WERI-Rb-1 (cell line): ENCODE results near the gene PCDH9.

ENCODE experiments used
- DNase-seq: peaks from one replicate; pipeline ENCODE4 v3.0.0-alpha.2; 2020
- H3K27ac ChIP-seq: fragments of 250-450 bp; sonication (Bioruptor Pico); 2 replicates; pipeline ENCODE4 v1.5.1; 2020; ENCODE audit warnings: mild to moderate bottlenecking, moderate library complexity
- H3K27me3 ChIP-seq: fragments of 250-450 bp; sonication (Bioruptor Pico); 2 replicates; pipeline ENCODE4 v1.5.1; 2021; ENCODE audit warnings: mild to moderate bottlenecking, low read depth, moderate library complexity; ENCODE audit not compliant: insufficient read depth, severe bottlenecking
- H3K36me3 ChIP-seq: fragments of 250-450 bp; sonication (Bioruptor Pico); 2 replicates; pipeline ENCODE4 v1.5.1; 2020; ENCODE audit warnings: mild to moderate bottlenecking, moderate library complexity
- H3K4me3 ChIP-seq: 2 replicates; pipeline ENCODE4 v1.5.1; 2011; ENCODE audit warnings: low read depth, mild to moderate bottlenecking, control low read depth, low read length
- H3K9me3 ChIP-seq: fragments of 250-450 bp; sonication (Bioruptor Pico); 2 replicates; pipeline ENCODE4 v1.5.1; 2021; ENCODE audit warnings: mild to moderate bottlenecking, moderate library complexity; ENCODE audit not compliant: severe bottlenecking
- TF ChIP-seq, protein P1 (sequence below): IDR thresholded peaks from 2 replicates; pipeline ENCODE4 v1.5.1; 2011; ENCODE audit warnings: low read depth, mild to moderate bottlenecking, control low read depth, inconsistent platforms, low read length

Gene PCDH9

DNA sequence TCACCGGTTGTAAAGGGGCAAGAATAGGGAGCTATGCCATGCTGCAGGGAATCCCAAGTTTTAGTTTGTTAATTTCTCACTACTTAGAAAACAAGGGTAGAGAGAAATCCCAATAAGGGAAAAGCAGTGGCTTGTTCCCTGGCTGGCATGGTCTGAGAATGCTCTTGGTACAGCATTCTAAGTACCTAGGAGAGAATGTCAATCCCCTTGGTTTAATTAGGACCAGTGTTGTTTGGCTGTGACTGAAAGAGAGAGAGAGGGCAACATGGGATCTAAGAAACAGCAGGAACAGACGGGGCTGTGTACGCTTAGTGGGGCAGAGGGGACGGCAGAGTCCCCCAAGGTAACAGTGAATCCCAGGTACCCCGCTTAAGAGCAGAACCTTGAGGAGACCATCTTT lies 228.8 kb downstream of the PCDH9 start:
- TF ChIP-seq, protein P1, sequence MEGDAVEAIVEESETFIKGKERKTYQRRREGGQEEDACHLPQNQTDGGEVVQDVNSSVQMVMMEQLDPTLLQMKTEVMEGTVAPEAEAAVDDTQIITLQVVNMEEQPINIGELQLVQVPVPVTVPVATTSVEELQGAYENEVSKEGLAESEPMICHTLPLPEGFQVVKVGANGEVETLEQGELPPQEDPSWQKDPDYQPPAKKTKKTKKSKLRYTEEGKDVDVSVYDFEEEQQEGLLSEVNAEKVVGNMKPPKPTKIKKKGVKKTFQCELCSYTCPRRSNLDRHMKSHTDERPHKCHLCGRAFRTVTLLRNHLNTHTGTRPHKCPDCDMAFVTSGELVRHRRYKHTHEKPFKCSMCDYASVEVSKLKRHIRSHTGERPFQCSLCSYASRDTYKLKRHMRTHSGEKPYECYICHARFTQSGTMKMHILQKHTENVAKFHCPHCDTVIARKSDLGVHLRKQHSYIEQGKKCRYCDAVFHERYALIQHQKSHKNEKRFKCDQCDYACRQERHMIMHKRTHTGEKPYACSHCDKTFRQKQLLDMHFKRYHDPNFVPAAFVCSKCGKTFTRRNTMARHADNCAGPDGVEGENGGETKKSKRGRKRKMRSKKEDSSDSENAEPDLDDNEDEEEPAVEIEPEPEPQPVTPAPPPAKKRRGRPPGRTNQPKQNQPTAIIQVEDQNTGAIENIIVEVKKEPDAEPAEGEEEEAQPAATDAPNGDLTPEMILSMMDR: no peak
- no peak overlapping the region for H3K27ac ChIP-seq

GRCh38 chr13:66996503-66996902 lies 233.6 kb downstream of the PCDH9 start:
- no peak overlapping the region for H3K27ac ChIP-seq
- TF ChIP-seq, protein P1: no peak
- no peaks in the 10 kb centered on the region for H3K27me3 ChIP-seq
- no peaks in the 10 kb centered on the region for H3K36me3 ChIP-seq
- no peak for DNase-seq
- H3K4me3 ChIP-seq: no peak overlapping the region
- no peaks in the 10 kb centered on the region for H3K9me3 ChIP-seq

More for the DNA sequence above, 228.8 kb downstream of the PCDH9 start:
- DNase-seq: no peak
- Histone ChIP-seq H3K4me3 (no peak overlapping the region), H3K36me3 (no peaks in the 10 kb centered on the region), H3K9me3 (no peaks in the 10 kb centered on the region), H3K27me3 (no peaks in the 10 kb centered on the region)

DNA sequence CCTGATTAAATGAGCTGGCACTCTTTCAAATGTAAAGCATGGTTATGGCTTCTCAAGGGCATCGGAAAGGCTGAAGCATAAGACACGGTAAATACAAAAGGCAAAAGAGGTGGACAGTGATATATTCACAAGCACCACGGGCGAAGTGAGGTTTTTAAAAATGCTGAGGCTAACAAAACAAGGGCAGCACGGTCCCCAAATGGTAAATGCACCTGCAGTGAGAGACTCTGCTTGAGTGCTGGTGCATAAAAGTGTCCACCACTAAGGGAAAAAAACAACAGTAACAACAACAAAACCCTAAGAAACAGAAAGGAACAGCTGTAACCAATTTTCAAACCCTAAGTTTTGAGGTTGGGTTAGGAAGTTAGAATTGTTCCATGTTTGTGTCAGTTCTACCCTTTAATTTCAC lies 234.9 kb downstream of the PCDH9 start:
- TF ChIP-seq, protein P1: no peak
- H3K27ac ChIP-seq: no peak overlapping the region
- no peaks in the 10 kb centered on the region for H3K9me3 ChIP-seq
- H3K4me3 ChIP-seq: no peak overlapping the region
- H3K36me3 ChIP-seq: no peaks in the 10 kb centered on the region
- DNase-seq: no peak
- H3K27me3 ChIP-seq: no peaks in the 10 kb centered on the region

DNA sequence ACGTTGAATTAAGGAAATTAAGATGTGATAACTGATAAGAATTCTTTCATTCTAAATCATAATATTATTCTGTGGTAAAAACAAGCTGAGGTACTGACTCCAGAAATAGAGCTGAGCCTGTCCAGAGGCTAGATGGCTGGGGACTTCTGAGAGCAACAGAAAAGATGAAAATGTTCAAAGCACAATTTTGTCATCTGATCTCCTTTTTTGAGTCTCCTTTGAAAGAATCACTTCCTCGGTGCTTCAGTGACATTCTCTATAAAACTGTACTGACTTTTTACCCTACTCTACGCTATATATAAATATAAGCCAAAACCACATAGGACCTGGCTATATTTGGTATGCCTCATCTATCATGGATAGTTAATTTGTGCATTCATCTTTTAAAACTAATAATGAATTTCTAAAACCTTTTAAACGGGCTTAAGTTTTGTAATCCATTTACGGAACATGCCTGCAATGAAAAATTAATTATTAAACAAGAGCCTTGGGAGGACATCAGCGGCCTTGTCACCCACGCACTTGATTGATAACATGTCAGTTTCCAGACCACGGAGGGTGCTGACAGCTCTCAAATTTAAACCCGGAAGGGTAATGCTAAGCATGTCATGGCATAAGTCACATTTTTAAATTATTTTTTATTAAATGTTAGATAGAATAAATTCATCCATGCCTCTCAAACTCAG lies 235.5 kb downstream of the PCDH9 start:
- Histone ChIP-seq H3K27ac (no peak overlapping the region), H3K4me3 (no peak overlapping the region), H3K9me3 (no peaks in the 10 kb centered on the region), H3K36me3 (no peaks in the 10 kb centered on the region), H3K27me3 (no peaks in the 10 kb centered on the region)
- TF ChIP-seq, protein P1: no peak
- DNase-seq: no peak

GRCh38 chr13:66994097-66994496 lies 236.0 kb downstream of the PCDH9 start:
- H3K9me3 ChIP-seq: no peaks in the 10 kb centered on the region
- no peaks in the 10 kb centered on the region for H3K27me3 ChIP-seq
- H3K4me3 ChIP-seq: peak overlapping the region; percentile 36
- no peaks in the 10 kb centered on the region for H3K36me3 ChIP-seq
- TF ChIP-seq, protein P1: peak; percentile 66
- DNase-seq: peak; percentile 68
- H3K27ac ChIP-seq: no peak overlapping the region

DNA sequence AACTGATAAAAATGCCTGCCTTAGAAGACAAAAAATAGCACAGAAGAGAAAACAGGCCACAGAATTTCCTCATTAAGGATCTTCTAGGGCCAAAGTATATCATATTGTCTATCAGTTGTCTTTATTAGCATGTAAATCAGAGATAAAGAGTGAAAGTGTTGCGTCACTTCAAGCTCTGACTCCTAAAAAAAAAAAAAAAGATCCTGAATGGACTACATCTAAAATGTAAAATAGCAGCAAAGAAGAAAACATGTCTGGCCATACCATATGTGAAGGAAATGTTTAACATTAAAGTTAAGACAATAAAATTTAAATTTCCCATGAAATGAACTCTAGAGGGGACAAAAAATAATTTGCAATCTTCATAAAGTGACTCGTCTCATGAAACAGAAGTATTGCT lies 237.4 kb downstream of the PCDH9 start:
- no peak overlapping the region for H3K4me3 ChIP-seq
- TF ChIP-seq, protein P1: no peak
- H3K9me3 ChIP-seq: no peaks in the 10 kb centered on the region
- no peaks in the 10 kb centered on the region for H3K27me3 ChIP-seq
- no peak for DNase-seq
- H3K36me3 ChIP-seq: no peaks in the 10 kb centered on the region
- H3K27ac ChIP-seq: no peak overlapping the region
